Upper lobe of left lung (tissue), 4 donors: ENCODE data around the gene IDI1.

ENCODE experiments used
- EP300 ChIP-seq, 4 donors: sonication (generic); formaldehyde crosslinking; IDR thresholded peaks; one replicate each; pipeline ENCODE4 v1.5.1; 2017; ENCODE audit warnings: antibody characterized with exemption in 4 of 4, control low read depth in 2 of 4
- POLR2A ChIP-seq, 4 donors: fragments of 450-650 bp; IDR thresholded peaks; one replicate each; pipeline ENCODE4 v1.5.1; 2016 to 2017; ENCODE audit warnings: antibody characterized with exemption in 4 of 4, mild to moderate bottlenecking in 2 of 4
- POLR2AphosphoS5 ChIP-seq, 2 donors: sonication (generic); formaldehyde crosslinking; IDR thresholded peaks; one replicate each; pipeline ENCODE4 v1.5.1; 2017; ENCODE audit warnings: antibody characterized with exemption in 2 of 2
- TF ChIP-seq, protein P1 (sequence below), 6 experiments: fragments of 450-650 bp in 4 of 6; fragments of 200-600 bp in 2 of 6; sonication (generic) in 2 of 6; IDR thresholded peaks; one replicate each; pipeline ENCODE4 v1.5.1; 2016 to 2019; ENCODE audit warnings: antibody characterized with exemption in 6 of 6

DNA sequence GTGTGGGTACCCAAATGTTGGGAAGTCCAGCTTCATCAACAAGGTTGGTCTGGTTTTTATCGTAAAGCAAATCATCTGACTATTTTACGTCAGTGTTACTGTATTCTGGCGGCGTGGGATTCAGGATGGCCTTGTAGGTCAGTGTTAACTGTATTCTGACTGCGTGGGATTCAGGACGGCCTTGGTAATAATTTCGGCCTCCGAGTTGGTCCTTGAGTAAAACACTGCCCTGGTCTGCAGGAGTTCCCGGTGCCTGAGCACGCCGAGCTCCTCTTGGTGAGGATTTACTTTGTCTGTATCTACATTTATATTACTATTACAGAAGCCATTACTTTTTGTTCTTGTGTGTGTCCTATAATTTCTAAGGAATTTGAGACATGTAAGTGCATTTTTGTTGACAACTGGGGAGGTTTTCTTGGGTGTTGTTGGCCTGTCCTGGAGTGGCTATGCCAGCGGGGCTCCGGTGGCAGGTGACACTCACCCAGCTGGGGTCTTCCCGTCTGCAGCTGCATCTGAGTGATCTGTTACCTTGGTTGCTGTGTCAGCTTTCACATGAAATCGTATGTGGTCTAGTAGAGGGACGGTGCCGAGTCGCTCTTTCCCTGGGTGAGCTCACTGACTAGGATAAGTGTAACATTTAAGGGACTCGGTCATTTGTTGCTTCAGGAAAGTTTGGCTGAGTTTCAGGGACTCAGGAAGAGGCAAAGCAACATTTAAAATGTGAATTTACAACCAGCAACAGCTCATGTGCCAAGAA is 51.5 kb downstream of the IDI1 start:
- TF ChIP-seq, protein P1, sequence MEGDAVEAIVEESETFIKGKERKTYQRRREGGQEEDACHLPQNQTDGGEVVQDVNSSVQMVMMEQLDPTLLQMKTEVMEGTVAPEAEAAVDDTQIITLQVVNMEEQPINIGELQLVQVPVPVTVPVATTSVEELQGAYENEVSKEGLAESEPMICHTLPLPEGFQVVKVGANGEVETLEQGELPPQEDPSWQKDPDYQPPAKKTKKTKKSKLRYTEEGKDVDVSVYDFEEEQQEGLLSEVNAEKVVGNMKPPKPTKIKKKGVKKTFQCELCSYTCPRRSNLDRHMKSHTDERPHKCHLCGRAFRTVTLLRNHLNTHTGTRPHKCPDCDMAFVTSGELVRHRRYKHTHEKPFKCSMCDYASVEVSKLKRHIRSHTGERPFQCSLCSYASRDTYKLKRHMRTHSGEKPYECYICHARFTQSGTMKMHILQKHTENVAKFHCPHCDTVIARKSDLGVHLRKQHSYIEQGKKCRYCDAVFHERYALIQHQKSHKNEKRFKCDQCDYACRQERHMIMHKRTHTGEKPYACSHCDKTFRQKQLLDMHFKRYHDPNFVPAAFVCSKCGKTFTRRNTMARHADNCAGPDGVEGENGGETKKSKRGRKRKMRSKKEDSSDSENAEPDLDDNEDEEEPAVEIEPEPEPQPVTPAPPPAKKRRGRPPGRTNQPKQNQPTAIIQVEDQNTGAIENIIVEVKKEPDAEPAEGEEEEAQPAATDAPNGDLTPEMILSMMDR (IDR thresholded peaks at IDR 0.05): no peak
- TF ChIP-seq POLR2A (IDR thresholded peaks at IDR 0.05): no peak
- no peak for TF ChIP-seq POLR2AphosphoS5 (IDR thresholded peaks at IDR 0.05)
- no peak for TF ChIP-seq EP300 (IDR thresholded peaks at IDR 0.05)
